Measurements from ENCODE around the gene NYNRIN. TPM values are rescaled to one million over a fixed set of nuclear protein-coding genes. Genes with fewer than 3 reads are reported as not detected.
A peak's percentile ranks its signal among the peaks of the same experiment; 100 is the strongest.

Gene NYNRIN
- total RNA-seq, 1 experiment from 2014 or later, result 18.7 TPM

GRCh38 chr14:24441904-24442239 lies 43.1 kb downstream of the NYNRIN start:
- Mint-ChIP-seq H3K4me3 (peak overlapping the region; percentile 90 to 91), H3K27me3 (ENCODE audit: low read depth) (no peaks in the 10 kb centered on the region; the same call in 1 of the 2 replicates), H3K36me3 (ENCODE audit: insufficient read depth in 1 of 3, low read depth in 3 of 3) (peaks cover 19 to 44% (median 41%) of the 10 kb centered on the region in 3 experiments), H3K9me3 (no peaks in the 10 kb centered on the region; a peak in 1 of 5 replicates), H3K27ac (peak overlapping the region; percentile 50 to 100 (median 99); a peak in 6 of 7 replicates), H3K4me1 (peaks cover 13 to 15% of the 10 kb centered on the region in 2 experiments)
- Histone ChIP-seq H2BK12ac (ENCODE audit: insufficient read length, low read depth, low read length) (no peak overlapping the region), H2BK20ac (ENCODE audit: low read depth, low read length, poor library complexity, severe bottlenecking) (no peak overlapping the region), H4K20me1 (ENCODE audit: control insufficient read depth, insufficient read depth, insufficient read length) (no peaks in the 10 kb centered on the region), H3K56ac (ENCODE audit: insufficient read length, low read depth, low read length) (no peak overlapping the region), H3K9ac (ENCODE audit: extremely low read depth, insufficient read length, low read length) (peak overlapping the region; percentile 70), H3K79me1 (ENCODE audit: insufficient read depth, low read depth, low read length, poor library complexity, severe bottlenecking) (peaks cover 2% of the 10 kb centered on the region), H3K23me2 (ENCODE audit: insufficient read length, low read depth, low read length, poor library complexity, severe bottlenecking) (peaks cover 10% of the 10 kb centered on the region), H2AK5ac (ENCODE audit: insufficient read length, low read length) (no peak overlapping the region), H3T11ph (ENCODE audit: low read length) (no peak overlapping the region), H3K14ac (ENCODE audit: insufficient read depth, low read length) (peak overlapping the region; percentile 55; the same call in 1 of the 2 replicates), H4K91ac (ENCODE audit: insufficient read length, low read depth, low read length) (no peak overlapping the region), H3K4me2 (ENCODE audit: insufficient read depth, insufficient read length, low read length) (peak overlapping the region; percentile 69), H3K79me2 (ENCODE audit: insufficient read depth, low read length) (no peaks in the 10 kb centered on the region), H2BK15ac (ENCODE audit: low read depth, low read length) (no peak overlapping the region), H3K18ac (ENCODE audit: insufficient read length, low read depth, low read length) (no peak overlapping the region), H3K27me3 (ENCODE audit: insufficient read depth, low read length) (no peaks in the 10 kb centered on the region), H2BK120ac (ENCODE audit: low read depth, low read length, poor library complexity, severe bottlenecking) (no peak overlapping the region), H2AFZ (ENCODE audit: low read length) (no peak overlapping the region), H4K8ac (replicated peaks; ENCODE audit: insufficient read length, low read depth, low read length) (no peak overlapping the region), H3K23ac (ENCODE audit: insufficient read length, low read depth, low read length) (no peak overlapping the region), H4K5ac (ENCODE audit: insufficient read length, low read depth, low read length) (no peak overlapping the region), H3K9me3 (ENCODE audit: control insufficient read depth, low read depth, low read length) (no peaks in the 10 kb centered on the region), H2BK5ac (ENCODE audit: insufficient read length, low read length) (no peak overlapping the region), H3K27ac (ENCODE audit: insufficient read length, low read depth, low read length) (no peak overlapping the region), H3K4ac (ENCODE audit: low read depth, low read length) (no peak overlapping the region), H3K4me1 (ENCODE audit: insufficient read depth, low read length) (no peaks in the 10 kb centered on the region)
- no peak for DNase-seq
- WGBS (ENCODE audit: extremely low coverage, insufficient read length, low lambda C conversion rate), result no CpG with 5 or more reads among the region's 12 CpGs
- TF ChIP-seq, protein P1, sequence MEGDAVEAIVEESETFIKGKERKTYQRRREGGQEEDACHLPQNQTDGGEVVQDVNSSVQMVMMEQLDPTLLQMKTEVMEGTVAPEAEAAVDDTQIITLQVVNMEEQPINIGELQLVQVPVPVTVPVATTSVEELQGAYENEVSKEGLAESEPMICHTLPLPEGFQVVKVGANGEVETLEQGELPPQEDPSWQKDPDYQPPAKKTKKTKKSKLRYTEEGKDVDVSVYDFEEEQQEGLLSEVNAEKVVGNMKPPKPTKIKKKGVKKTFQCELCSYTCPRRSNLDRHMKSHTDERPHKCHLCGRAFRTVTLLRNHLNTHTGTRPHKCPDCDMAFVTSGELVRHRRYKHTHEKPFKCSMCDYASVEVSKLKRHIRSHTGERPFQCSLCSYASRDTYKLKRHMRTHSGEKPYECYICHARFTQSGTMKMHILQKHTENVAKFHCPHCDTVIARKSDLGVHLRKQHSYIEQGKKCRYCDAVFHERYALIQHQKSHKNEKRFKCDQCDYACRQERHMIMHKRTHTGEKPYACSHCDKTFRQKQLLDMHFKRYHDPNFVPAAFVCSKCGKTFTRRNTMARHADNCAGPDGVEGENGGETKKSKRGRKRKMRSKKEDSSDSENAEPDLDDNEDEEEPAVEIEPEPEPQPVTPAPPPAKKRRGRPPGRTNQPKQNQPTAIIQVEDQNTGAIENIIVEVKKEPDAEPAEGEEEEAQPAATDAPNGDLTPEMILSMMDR (conservative IDR thresholded peaks at IDR 0.05), result no peak
